Transverse colon (tissue), 4 donors: ENCODE measurements around the gene GLIPR1L1.

Experiments
- EP300 ChIP-seq: sonication (generic); formaldehyde crosslinking; IDR thresholded peaks from one replicate; pipeline ENCODE4 v1.6.1; 2017; ENCODE audit warnings: antibody characterized with exemption, low read depth
- POLR2A ChIP-seq: fragments of 450-650 bp; IDR thresholded peaks from one replicate; pipeline ENCODE4 v1.6.1; 2016; ENCODE audit warnings: antibody characterized with exemption, mild to moderate bottlenecking, moderate library complexity
- POLR2AphosphoS5 ChIP-seq, 3 donors: sonication (generic); formaldehyde crosslinking; IDR thresholded peaks; one replicate each; pipeline ENCODE4 v1.6.1; 2016; ENCODE audit warnings: antibody characterized with exemption in 3 of 3
- TF ChIP-seq, protein P1 (sequence below), 5 experiments: fragments of 200-600 bp in 3 of 5; fragments of 450-650 bp in 2 of 5; sonication (generic) in 3 of 5; IDR thresholded peaks; 1 replicate in 2 of 5; 2 replicates in 3 of 5; pipeline ENCODE4 v1.5.1; 2016 to 2017; ENCODE audit warnings: antibody characterized with exemption in 5 of 5, inconsistent platforms in 3 of 5, mild to moderate bottlenecking in 2 of 5, moderate library complexity in 1 of 5

DNA sequence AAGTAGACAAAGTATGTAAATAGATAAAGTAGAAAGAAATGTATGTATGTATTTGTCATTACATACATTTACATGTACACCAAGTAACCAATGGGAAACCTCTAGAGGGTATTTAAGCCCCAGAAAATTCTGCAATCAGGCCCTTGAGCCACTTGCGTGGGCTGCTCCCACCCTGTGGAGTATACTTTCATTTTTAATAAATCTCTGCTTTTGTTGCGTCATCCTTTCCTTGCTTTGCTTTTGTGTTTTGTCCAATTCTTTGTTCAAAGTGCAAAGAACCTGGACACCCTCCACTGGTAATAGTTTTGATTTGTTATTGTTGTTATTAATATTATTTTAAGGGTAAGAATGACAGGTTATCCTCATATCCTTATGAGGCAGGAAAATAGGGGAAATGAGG, 26.2 kb upstream of the GLIPR1L1 start:
- TF ChIP-seq, protein P1, sequence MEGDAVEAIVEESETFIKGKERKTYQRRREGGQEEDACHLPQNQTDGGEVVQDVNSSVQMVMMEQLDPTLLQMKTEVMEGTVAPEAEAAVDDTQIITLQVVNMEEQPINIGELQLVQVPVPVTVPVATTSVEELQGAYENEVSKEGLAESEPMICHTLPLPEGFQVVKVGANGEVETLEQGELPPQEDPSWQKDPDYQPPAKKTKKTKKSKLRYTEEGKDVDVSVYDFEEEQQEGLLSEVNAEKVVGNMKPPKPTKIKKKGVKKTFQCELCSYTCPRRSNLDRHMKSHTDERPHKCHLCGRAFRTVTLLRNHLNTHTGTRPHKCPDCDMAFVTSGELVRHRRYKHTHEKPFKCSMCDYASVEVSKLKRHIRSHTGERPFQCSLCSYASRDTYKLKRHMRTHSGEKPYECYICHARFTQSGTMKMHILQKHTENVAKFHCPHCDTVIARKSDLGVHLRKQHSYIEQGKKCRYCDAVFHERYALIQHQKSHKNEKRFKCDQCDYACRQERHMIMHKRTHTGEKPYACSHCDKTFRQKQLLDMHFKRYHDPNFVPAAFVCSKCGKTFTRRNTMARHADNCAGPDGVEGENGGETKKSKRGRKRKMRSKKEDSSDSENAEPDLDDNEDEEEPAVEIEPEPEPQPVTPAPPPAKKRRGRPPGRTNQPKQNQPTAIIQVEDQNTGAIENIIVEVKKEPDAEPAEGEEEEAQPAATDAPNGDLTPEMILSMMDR (IDR thresholded peaks at IDR 0.05) = no peak
- TF ChIP-seq POLR2A = no peak
- TF ChIP-seq POLR2AphosphoS5 (IDR thresholded peaks at IDR 0.05) = no peak
- TF ChIP-seq EP300 = no peak
